Activated naive CD4-positive, alpha-beta T cell treated with anti-CD3 and anti-CD28 coated beads for 36 hours (primary cell): Measurements from ENCODE around the gene DLG1. TPM values are rescaled to one million over a fixed set of nuclear protein-coding genes. Genes with fewer than 3 reads are reported as not detected.
A peak's percentile ranks its signal among the peaks of the same experiment; 100 is the strongest.
"Not testable (repeated sequence)": the region's sequence is repeated elsewhere in the genome, so short reads cannot be mapped to it uniquely, and the experiment has no call there.

Experiments
- CTCF ChIA-PET: fragments of 350-600 bp; sonication (Branson Sonifier 250); formaldehyde crosslinking; loops from one replicate; lab custom pipeline; 2021; ENCODE audit warnings: antibody characterized with exemption; lab: Charles Lee
- DNase-seq: peaks from one replicate; pipeline ENCODE4 v3.0.0-alpha.2; 2020
- H3K27ac Mint-ChIP-seq: one replicate; pipeline ENCODE4 v1.8.0; 2021; ENCODE audit warnings: mild to moderate bottlenecking, mixed read lengths
- H3K27me3 Mint-ChIP-seq: one replicate; pipeline ENCODE4 v1.8.0; 2021; ENCODE audit warnings: low read depth, mixed read lengths
- H3K36me3 Mint-ChIP-seq: one replicate; pipeline ENCODE4 v1.8.0; 2021; ENCODE audit warnings: low read depth, mixed read lengths
- H3K4me1 Mint-ChIP-seq: one replicate; pipeline ENCODE4 v1.8.0; 2021; ENCODE audit warnings: low read depth, mixed read lengths
- H3K4me3 Mint-ChIP-seq: one replicate; pipeline ENCODE4 v1.8.0; 2021; ENCODE audit warnings: mild to moderate bottlenecking, moderate library complexity, mixed read lengths
- H3K9me3 Mint-ChIP-seq: one replicate; pipeline ENCODE4 v1.8.0; 2021; ENCODE audit warnings: mixed read lengths
- intact Hi-C: fragments of 100-400 bp; cut with micrococcal nuclease; formaldehyde crosslinking; loops from one replicate; pipeline ENCODE4 v1.15.1; 2023
- total RNA-seq, 2 experiments: library from RNA; stranded (reverse); gene quantifications; one replicate each; pipeline ENCODE4 v1.2.3, GENCODE V29; 2021

Gene DLG1
- total RNA-seq, 2 experiments from 2014 or later: 51.9 to 55.2 TPM

GRCh38 chr3:197276808-197277207, 21.6 kb downstream of the DLG1 start:
- CTCF ChIA-PET: not testable (repeated sequence)
- H3K36me3 Mint-ChIP-seq: peaks cover 21% of the 10 kb centered on the region

GRCh38 chr3:197270558-197271317, 27.7 kb downstream of the DLG1 start:
- no peak overlapping the region for H3K27ac Mint-ChIP-seq
- DNase-seq: no peak
- no peaks in the 10 kb centered on the region for H3K9me3 Mint-ChIP-seq
- H3K36me3 Mint-ChIP-seq: peaks cover 8% of the 10 kb centered on the region
- H3K4me3 Mint-ChIP-seq: no peak overlapping the region
- intact Hi-C loops: no loop called here
- H3K27me3 Mint-ChIP-seq: no peaks in the 10 kb centered on the region
- H3K4me1 Mint-ChIP-seq: peaks cover 58% of the 10 kb centered on the region
- CTCF ChIA-PET: no interaction called here

More at GRCh38 chr3:197276808-197277207, 21.6 kb downstream of the DLG1 start:
- H3K4me3 Mint-ChIP-seq, intact Hi-C loops, DNase-seq, H3K9me3 Mint-ChIP-seq, H3K27ac Mint-ChIP-seq, H3K27me3 Mint-ChIP-seq: not testable (repeated sequence)
- peaks cover 49% of the 10 kb centered on the region for H3K4me1 Mint-ChIP-seq

- Mint-ChIP-seq H3K27ac (no peak overlapping the region), H3K27me3 (no peaks in the 10 kb centered on the region), H3K36me3 (peaks cover 5% of the 10 kb centered on the region), H3K9me3 (no peaks in the 10 kb centered on the region), H3K4me3 (no peak overlapping the region), H3K4me1 (peaks cover 46% of the 10 kb centered on the region)
- intact Hi-C loops: no loop called here
- no peak for DNase-seq
- CTCF ChIA-PET: interaction anchor here (1.0 to 5.8 kb wide), 2 partner anchors 12 to 233 kb away, joined by 6 to 48 read pairs; no protein-coding TSS in a partner anchor
These were observed 29.4 kb downstream of the DLG1 start for GRCh38 chr3:197269024-197269423.

- DNase-seq: no peak
- CTCF ChIA-PET: interaction anchor here (0.6 to 5.8 kb wide), 5 partner anchors 10 to 415 kb away, joined by 3 to 48 read pairs (median 5); no protein-coding TSS in a partner anchor
- H3K9me3 Mint-ChIP-seq: no peaks in the 10 kb centered on the region
- no peak overlapping the region for H3K4me3 Mint-ChIP-seq
- intact Hi-C loops: no loop called here
- H3K27ac Mint-ChIP-seq: no peak overlapping the region
- peaks cover 43% of the 10 kb centered on the region for H3K4me1 Mint-ChIP-seq
- H3K36me3 Mint-ChIP-seq: peaks cover 5% of the 10 kb centered on the region
- H3K27me3 Mint-ChIP-seq: no peaks in the 10 kb centered on the region
These were observed 30.1 kb downstream of the DLG1 start for GRCh38 chr3:197268294-197268693.

GRCh38 chr3:197266331-197266730, 32.1 kb downstream of the DLG1 start:
- Mint-ChIP-seq H3K4me3 (no peak overlapping the region), H3K9me3 (no peaks in the 10 kb centered on the region), H3K27me3 (no peaks in the 10 kb centered on the region), H3K4me1 (peaks cover 42% of the 10 kb centered on the region), H3K36me3 (peaks cover 5% of the 10 kb centered on the region), H3K27ac (no peak overlapping the region)
- DNase-seq: no peak
- CTCF ChIA-PET: interaction anchor here (5.8 kb wide), 1 partner anchor 9 kb away, joined by 48 read pairs; no protein-coding TSS in a partner anchor
- intact Hi-C loops: no loop called here

GRCh38 chr3:197262709-197263108, 35.7 kb downstream of the DLG1 start:
- H3K27ac Mint-ChIP-seq: no peak overlapping the region
- no peak overlapping the region for H3K4me3 Mint-ChIP-seq
- peaks cover 46% of the 10 kb centered on the region for H3K4me1 Mint-ChIP-seq
- no peak for DNase-seq
- no peaks in the 10 kb centered on the region for H3K27me3 Mint-ChIP-seq
- H3K9me3 Mint-ChIP-seq: no peaks in the 10 kb centered on the region
- intact Hi-C loops: no loop called here
- CTCF ChIA-PET: interaction anchor here (1.1 to 1.6 kb wide), 3 partner anchors 33 to 239 kb away, joined by 3 to 6 read pairs (median 3); no protein-coding TSS in a partner anchor
- peaks cover 5% of the 10 kb centered on the region for H3K36me3 Mint-ChIP-seq

GRCh38 chr3:197261164-197261509, 37.3 kb downstream of the DLG1 start:
- Mint-ChIP-seq H3K36me3 (peaks cover 2% of the 10 kb centered on the region), H3K9me3 (no peaks in the 10 kb centered on the region), H3K4me3 (no peak overlapping the region), H3K4me1 (peaks cover 43% of the 10 kb centered on the region), H3K27ac (no peak overlapping the region), H3K27me3 (no peaks in the 10 kb centered on the region)
- CTCF ChIA-PET: no interaction called here
- intact Hi-C loops: no loop called here
- no peak for DNase-seq

GRCh38 chr3:197260491-197261163, 37.8 kb downstream of the DLG1 start:
- Mint-ChIP-seq H3K36me3 (no peaks in the 10 kb centered on the region), H3K4me3 (no peak overlapping the region), H3K4me1 (peaks cover 43% of the 10 kb centered on the region), H3K27me3 (no peaks in the 10 kb centered on the region), H3K27ac (no peak overlapping the region), H3K9me3 (no peaks in the 10 kb centered on the region)
- CTCF ChIA-PET: no interaction called here
- intact Hi-C loops: no loop called here
- DNase-seq: no peak

GRCh38 chr3:197259096-197259495, 39.3 kb downstream of the DLG1 start:
- intact Hi-C loops: no loop called here
- H3K9me3 Mint-ChIP-seq: no peaks in the 10 kb centered on the region
- no peak overlapping the region for H3K4me3 Mint-ChIP-seq
- H3K36me3 Mint-ChIP-seq: no peaks in the 10 kb centered on the region
- DNase-seq: no peak
- CTCF ChIA-PET: no interaction called here
- H3K27me3 Mint-ChIP-seq: no peaks in the 10 kb centered on the region
- H3K4me1 Mint-ChIP-seq: peaks cover 54% of the 10 kb centered on the region
- no peak overlapping the region for H3K27ac Mint-ChIP-seq

- CTCF ChIA-PET: interaction anchor here (0.6 to 3.6 kb wide), 20 partner anchors 9 to 257 kb away, joined by 3 to 48 read pairs (median 6); no protein-coding TSS in a partner anchor
- Mint-ChIP-seq H3K9me3 (no peaks in the 10 kb centered on the region), H3K27ac (no peak overlapping the region), H3K4me1 (peaks cover 62% of the 10 kb centered on the region), H3K4me3 (no peak overlapping the region), H3K27me3 (no peaks in the 10 kb centered on the region), H3K36me3 (no peaks in the 10 kb centered on the region)
- intact Hi-C loops: no loop called here
- DNase-seq: no peak
These were observed 40.1 kb downstream of the DLG1 start for GRCh38 chr3:197258168-197258755.

- Mint-ChIP-seq H3K4me1 (peaks cover 66% of the 10 kb centered on the region), H3K27me3 (no peaks in the 10 kb centered on the region), H3K4me3 (no peak overlapping the region), H3K36me3 (no peaks in the 10 kb centered on the region), H3K27ac (no peak overlapping the region), H3K9me3 (no peaks in the 10 kb centered on the region)
- CTCF ChIA-PET: interaction anchor here (0.6 to 3.6 kb wide), 29 partner anchors 9 to 729 kb away, joined by 3 to 48 read pairs (median 5); no protein-coding TSS in a partner anchor
- intact Hi-C loops: loop anchor here (1.0 to 2.0 kb wide), 3 partner anchors 41 to 253 kb away; partner anchors contain the start of gene DLG1
- no peak for DNase-seq
These were observed 40.7 kb downstream of the DLG1 start for GRCh38 chr3:197257711-197258110.

GRCh38 chr3:197256836-197257444, 41.5 kb downstream of the DLG1 start:
- peak; percentile 67 for DNase-seq
- CTCF ChIA-PET: interaction anchor here (0.6 to 3.6 kb wide), 38 partner anchors 8 to 728 kb away, joined by 3 to 48 read pairs (median 4); no protein-coding TSS in a partner anchor
- intact Hi-C loops: loop anchor here (1.0 to 2.0 kb wide), 3 partner anchors 42 to 253 kb away; partner anchors contain the start of gene DLG1
- Mint-ChIP-seq H3K27ac (no peak overlapping the region), H3K36me3 (peaks cover 2% of the 10 kb centered on the region), H3K4me1 (peaks cover 64% of the 10 kb centered on the region), H3K27me3 (no peaks in the 10 kb centered on the region), H3K9me3 (no peaks in the 10 kb centered on the region), H3K4me3 (no peak overlapping the region)
